OCI-LY1 (cell line): ENCODE measurements around the gene PRSS23.

ENCODE experiments used
- CTCF ChIP-seq: fragments of 200-600 bp; sonication (generic), shearing (Covaris generic); IDR thresholded peaks from 2 replicates; pipeline ENCODE4 v1.5.1; 2017; ENCODE audit warnings: mild to moderate bottlenecking, antibody characterized with exemption, low read length, moderate library complexity, mixed read lengths
- EZH2 ChIP-seq: fragments of 200-600 bp; sonication (generic), shearing (Covaris generic); IDR thresholded peaks from 2 replicates; pipeline ENCODE4 v1.8.0; 2017; ENCODE audit warnings: borderline replicate concordance, mixed run types, mild to moderate bottlenecking, antibody characterized with exemption, low read length, moderate library complexity, mixed read lengths

GRCh38 chr11:86804951-86805350, 4.6 kb downstream of the PRSS23 start:
- no peak for TF ChIP-seq CTCF
- TF ChIP-seq EZH2 = no peak
